ENCODE measurements around the gene CRY2. TPM values are rescaled to one million over a fixed set of nuclear protein-coding genes. Genes with fewer than 3 reads are reported as not detected.
A peak's percentile ranks its signal among the peaks of the same experiment; 100 is the strongest.

CRY2 gene
- total RNA-seq, 1 experiment from 2014 or later: 8.1 TPM

DNA sequence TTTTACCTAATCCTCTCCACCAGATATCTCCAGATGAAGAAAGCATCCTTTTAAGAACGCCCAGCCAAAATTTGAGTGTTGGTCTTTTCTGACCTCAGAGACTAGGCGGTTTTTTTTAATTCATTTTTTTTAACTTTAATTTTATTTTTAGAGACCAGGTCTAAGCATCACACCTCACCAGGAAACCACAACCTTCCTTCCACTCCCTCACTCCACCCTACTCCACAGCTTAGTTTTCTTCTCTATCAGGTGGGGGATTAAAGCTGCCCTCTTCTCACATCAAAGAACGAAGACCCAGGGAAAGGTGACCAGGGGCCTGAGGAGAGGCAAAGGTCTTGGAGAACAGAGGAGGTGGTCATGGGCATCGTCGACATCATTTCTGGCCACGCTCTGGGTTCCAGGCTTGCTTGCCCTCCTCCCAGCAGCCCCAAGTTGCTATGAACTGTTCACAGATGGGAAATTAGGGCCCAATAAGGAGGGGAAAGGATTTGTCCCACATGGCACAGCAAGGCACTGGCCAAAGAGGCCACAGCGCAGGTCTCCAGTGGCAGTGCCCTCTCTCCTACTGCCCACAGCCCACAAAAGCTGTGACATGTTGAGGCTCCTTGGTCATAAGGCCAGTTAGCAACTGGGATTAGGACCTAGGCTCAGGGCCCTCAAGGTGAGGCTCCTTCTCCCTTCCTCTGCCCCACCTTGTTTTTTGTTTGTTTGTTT is 71.8 kb downstream of the CRY2 start:
- DNase-seq (ENCODE audit: unreplicated experiment): no peak
- CTCF ChIA-PET: interaction anchor here (0.6 to 0.9 kb wide), 2 partner anchors 12 to 46 kb away, joined by 3 read pairs; no protein-coding TSS in a partner anchor
- Mint-ChIP-seq H3K36me3 (ENCODE audit: insufficient read depth, unreplicated experiment) (peaks cover 11% of the 10 kb centered on the region), H3K27ac (ENCODE audit: low read depth, unreplicated experiment) (peak overlapping the region; percentile 95), H3K9me3 (ENCODE audit: unreplicated experiment) (no peaks in the 10 kb centered on the region), H3K4me1 (ENCODE audit: insufficient read depth, unreplicated experiment) (peaks cover 5% of the 10 kb centered on the region), H3K4me3 (ENCODE audit: unreplicated experiment) (peak overlapping the region; percentile 92), H3K27me3 (ENCODE audit: insufficient read depth, unreplicated experiment) (no peaks in the 10 kb centered on the region)
- BruUV-seq (replicated peaks): no TSS peak
- POLR2A ChIA-PET: interaction anchor here (1.5 to 2.6 kb wide), 8 partner anchors 8 to 88 kb away, joined by 5 to 23 read pairs (median 6); no protein-coding TSS in a partner anchor
- TF ChIP-seq, protein P1, sequence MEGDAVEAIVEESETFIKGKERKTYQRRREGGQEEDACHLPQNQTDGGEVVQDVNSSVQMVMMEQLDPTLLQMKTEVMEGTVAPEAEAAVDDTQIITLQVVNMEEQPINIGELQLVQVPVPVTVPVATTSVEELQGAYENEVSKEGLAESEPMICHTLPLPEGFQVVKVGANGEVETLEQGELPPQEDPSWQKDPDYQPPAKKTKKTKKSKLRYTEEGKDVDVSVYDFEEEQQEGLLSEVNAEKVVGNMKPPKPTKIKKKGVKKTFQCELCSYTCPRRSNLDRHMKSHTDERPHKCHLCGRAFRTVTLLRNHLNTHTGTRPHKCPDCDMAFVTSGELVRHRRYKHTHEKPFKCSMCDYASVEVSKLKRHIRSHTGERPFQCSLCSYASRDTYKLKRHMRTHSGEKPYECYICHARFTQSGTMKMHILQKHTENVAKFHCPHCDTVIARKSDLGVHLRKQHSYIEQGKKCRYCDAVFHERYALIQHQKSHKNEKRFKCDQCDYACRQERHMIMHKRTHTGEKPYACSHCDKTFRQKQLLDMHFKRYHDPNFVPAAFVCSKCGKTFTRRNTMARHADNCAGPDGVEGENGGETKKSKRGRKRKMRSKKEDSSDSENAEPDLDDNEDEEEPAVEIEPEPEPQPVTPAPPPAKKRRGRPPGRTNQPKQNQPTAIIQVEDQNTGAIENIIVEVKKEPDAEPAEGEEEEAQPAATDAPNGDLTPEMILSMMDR (IDR thresholded peaks at IDR 0.05; ENCODE audit: unreplicated experiment): no peak
- intact Hi-C loops (cut with micrococcal nuclease): loop anchor here (1.0 kb wide), 1 partner anchor 72 kb away; the partner anchor contains the start of gene CRY2

DNA sequence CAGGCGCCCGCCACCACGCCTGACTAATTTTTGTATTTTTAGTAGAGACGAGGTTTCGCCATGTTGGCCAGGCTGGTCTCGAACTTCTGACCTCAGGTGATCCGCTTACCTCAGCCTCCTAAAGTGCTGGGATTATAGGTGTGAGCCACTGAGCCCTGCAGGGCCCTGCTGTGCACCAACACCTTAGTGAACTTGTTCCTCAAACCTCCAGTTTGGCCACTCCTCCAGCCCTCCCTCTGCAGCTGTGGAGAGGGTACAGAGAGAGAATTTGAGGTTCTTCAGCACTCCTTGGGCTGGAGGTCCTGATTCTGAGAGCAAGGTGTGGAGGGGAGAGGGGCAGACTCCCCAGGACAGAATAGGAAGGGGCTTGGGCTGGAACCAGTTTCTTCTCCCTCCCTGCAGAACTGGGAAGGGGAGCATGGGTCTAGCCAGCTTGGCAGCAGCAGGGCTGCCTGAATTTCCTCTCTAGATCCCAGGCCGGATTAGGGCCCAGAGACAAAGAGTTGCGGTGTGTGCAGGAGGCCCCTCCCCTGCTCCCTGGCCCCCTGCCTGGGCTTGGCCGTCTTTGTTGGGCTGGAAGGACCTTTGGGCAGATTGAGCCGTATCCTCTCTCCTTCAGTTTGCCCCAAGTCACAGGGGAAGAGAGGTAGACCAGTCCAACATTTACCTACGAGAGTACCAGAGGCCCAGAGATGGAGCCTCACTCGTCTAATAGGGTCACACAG is 72.7 kb downstream of the CRY2 start:
- TF ChIP-seq, protein P1 (IDR thresholded peaks at IDR 0.05; ENCODE audit: unreplicated experiment): no peak
- Mint-ChIP-seq H3K27ac (ENCODE audit: low read depth, unreplicated experiment) (no peak overlapping the region), H3K9me3 (ENCODE audit: unreplicated experiment) (no peaks in the 10 kb centered on the region), H3K4me1 (ENCODE audit: insufficient read depth, unreplicated experiment) (peaks cover 9% of the 10 kb centered on the region), H3K27me3 (ENCODE audit: insufficient read depth, unreplicated experiment) (no peaks in the 10 kb centered on the region), H3K4me3 (ENCODE audit: unreplicated experiment) (no peak overlapping the region), H3K36me3 (ENCODE audit: insufficient read depth, unreplicated experiment) (peaks cover 11% of the 10 kb centered on the region)
- ChIA-PET POLR2A (no interaction called here), CTCF (no interaction called here)
- DNase-seq (ENCODE audit: unreplicated experiment): no peak
- intact Hi-C loops (cut with micrococcal nuclease): no loop called here
- no TSS peak for BruUV-seq (replicated peaks)

DNA sequence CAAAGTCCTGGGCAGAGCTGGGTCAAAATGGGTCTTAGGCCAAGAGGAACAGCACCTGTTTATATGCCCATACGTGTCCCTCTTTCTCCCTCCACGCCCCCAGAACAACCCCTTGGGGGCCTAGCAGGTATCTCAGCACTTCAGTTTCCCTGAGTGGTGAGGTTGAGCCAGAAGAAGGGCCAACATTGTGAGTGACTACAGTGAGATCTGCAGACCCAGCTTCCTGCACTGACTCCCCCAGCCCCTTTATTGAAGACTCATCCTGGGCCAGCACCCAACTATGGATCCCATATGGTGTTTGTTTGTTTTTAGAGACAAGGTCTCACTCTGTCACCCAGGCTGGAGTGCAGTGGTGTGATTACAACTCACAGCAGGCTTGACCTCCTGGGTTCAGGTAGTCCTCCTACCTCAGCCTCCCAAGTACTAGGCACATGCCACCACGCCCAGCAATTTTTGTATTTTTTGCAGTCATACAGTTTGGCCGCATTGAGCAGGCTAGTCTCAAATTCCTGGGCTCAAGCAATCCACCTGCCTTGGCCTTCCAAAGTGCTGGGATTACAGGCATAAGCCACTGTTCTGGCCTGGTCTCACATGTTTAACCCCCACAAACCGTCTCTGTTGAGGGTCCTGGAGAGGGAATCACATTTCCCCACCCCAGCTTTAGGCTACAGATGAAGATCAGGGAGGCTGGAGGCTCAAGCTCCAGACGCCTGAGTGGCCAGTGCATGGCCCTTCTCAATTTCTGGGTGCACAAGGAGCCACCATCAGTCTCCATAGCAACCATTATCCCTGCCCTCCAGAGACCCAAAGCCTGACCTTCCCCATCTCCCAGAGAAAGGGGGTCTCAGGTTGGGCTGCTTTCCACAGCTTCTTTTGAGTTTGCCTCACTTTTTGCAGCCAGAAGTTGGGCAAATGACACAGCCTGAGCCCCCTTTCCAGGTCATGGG is 73.5 kb downstream of the CRY2 start:
- POLR2A ChIA-PET: interaction anchor here (0.9 kb wide), 1 partner anchor 15 kb away, joined by 3 read pairs; no protein-coding TSS in a partner anchor
- intact Hi-C loops (cut with micrococcal nuclease): no loop called here
- H3K27me3 Mint-ChIP-seq (ENCODE audit: insufficient read depth, unreplicated experiment): no peaks in the 10 kb centered on the region
- TF ChIP-seq, protein P1 (IDR thresholded peaks at IDR 0.05; ENCODE audit: unreplicated experiment): no peak
- no peaks in the 10 kb centered on the region for H3K9me3 Mint-ChIP-seq (ENCODE audit: unreplicated experiment)
- H3K36me3 Mint-ChIP-seq (ENCODE audit: insufficient read depth, unreplicated experiment): peaks cover 7% of the 10 kb centered on the region
- no peak overlapping the region for H3K4me3 Mint-ChIP-seq (ENCODE audit: unreplicated experiment)
- no peak overlapping the region for H3K27ac Mint-ChIP-seq (ENCODE audit: low read depth, unreplicated experiment)
- no TSS peak for BruUV-seq (replicated peaks)
- H3K4me1 Mint-ChIP-seq (ENCODE audit: insufficient read depth, unreplicated experiment): peaks cover 9% of the 10 kb centered on the region
- DNase-seq (ENCODE audit: unreplicated experiment): no peak
- CTCF ChIA-PET: interaction anchor here (0.6 kb wide), 1 partner anchor 394 kb away, joined by 3 read pairs; no protein-coding TSS in a partner anchor

All from MCF 10A (cell line).